Measurements from ENCODE around the gene PNKD. TPM values are rescaled to one million over a fixed set of nuclear protein-coding genes. Genes with fewer than 3 reads are reported as not detected.
A peak's percentile ranks its signal among the peaks of the same experiment; 100 is the strongest.

The PNKD gene
- total and polyA plus RNA-seq, 7 donors: 31.5 to 86.9 (median 54.5) TPM

- 21 to 32% (median 26%) methylated on average over 6 of the region's 6 CpGs for WGBS, 3 donors
Measured at GRCh38 chr2:218289639-218290315, 19.5 kb downstream of the PNKD start.

GRCh38 chr2:218290316-218291261 is 20.3 kb downstream of the PNKD start:
- peak overlapping the region; percentile 93 for H3K4me3 ChIP-seq
- no peaks in the 10 kb centered on the region for H3K36me3 ChIP-seq (ENCODE audit: insufficient read depth in 1 of 2, low read depth in 1 of 2)
- no peak for DNase-seq
- 30 to 45% (median 30%) methylated on average over 12 of the region's 12 CpGs for WGBS, 3 donors
- H3K9me3 ChIP-seq: no peaks in the 10 kb centered on the region
- H3K27ac ChIP-seq: peak overlapping the region; percentile 96
- TF ChIP-seq CTCF (IDR thresholded peaks at IDR 0.05): no peak
- H3K4me1 ChIP-seq: peaks cover 51% of the 10 kb centered on the region
- intact Hi-C loops (cut with DNase I): loop anchor here (5.0 to 10.0 kb wide), 5 partner anchors 107 to 374 kb away; partner anchors contain the start of genes CNOT9 (in 1 of the 2), CTDSP1 (in 1 of the 2) and USP37 (in 1 of the 2)
- no peaks in the 10 kb centered on the region for H3K27me3 ChIP-seq (ENCODE audit: insufficient read depth in 3 of 3, low read length in 2 of 3)
- no peak for ATAC-seq

More at GRCh38 chr2:218289639-218290315, 19.5 kb downstream of the PNKD start:
- Histone ChIP-seq H3K4me3 (peak overlapping the region; percentile 93), H3K9me3 (no peaks in the 10 kb centered on the region), H3K27ac (peak overlapping the region; percentile 96), H3K4me1 (peaks cover 59% of the 10 kb centered on the region), H3K36me3 (ENCODE audit: insufficient read depth in 1 of 2, low read depth in 1 of 2) (no peaks in the 10 kb centered on the region), H3K27me3 (ENCODE audit: insufficient read depth in 3 of 3, low read length in 2 of 3) (no peaks in the 10 kb centered on the region)
- intact Hi-C loops (cut with DNase I): loop anchor here (5.0 to 10.0 kb wide), 5 partner anchors 108 to 375 kb away; partner anchors contain the start of genes CNOT9 (in 1 of the 2), CTDSP1 (in 1 of the 2) and USP37 (in 1 of the 2)
- no peak for TF ChIP-seq CTCF (IDR thresholded peaks at IDR 0.05)
- DNase-seq (no peak), ATAC-seq (peak in 1 of 4 donors; percentile 21)

GRCh38 chr2:218291318-218292047 is 21.2 kb downstream of the PNKD start:
- no peaks in the 10 kb centered on the region for H3K9me3 ChIP-seq
- DNase-seq: no peak
- H3K27me3 ChIP-seq (ENCODE audit: insufficient read depth in 3 of 3, low read length in 2 of 3): no peaks in the 10 kb centered on the region
- no peaks in the 10 kb centered on the region for H3K36me3 ChIP-seq (ENCODE audit: insufficient read depth in 1 of 2, low read depth in 1 of 2)
- peak overlapping the region; percentile 93 for H3K4me3 ChIP-seq
- peak overlapping the region; percentile 96 for H3K27ac ChIP-seq
- TF ChIP-seq CTCF (IDR thresholded peaks at IDR 0.05): no peak
- intact Hi-C loops (cut with DNase I): loop anchor here (5.0 to 10.0 kb wide), 5 partner anchors 106 to 373 kb away; partner anchors contain the start of genes CNOT9 (in 1 of the 2), CTDSP1 (in 1 of the 2) and USP37 (in 1 of the 2)
- peaks cover 42% of the 10 kb centered on the region for H3K4me1 ChIP-seq
- WGBS, 3 donors: 23 to 33% (median 30%) methylated on average over 9 to 12 of the region's 12 CpGs
- ATAC-seq: peak; percentile 9 to 25 (median 14)

Data from psoas muscle (tissue), 8 donors.